ENCODE data around the gene RPS6KA2.

RPS6KA2 gene

DNA sequence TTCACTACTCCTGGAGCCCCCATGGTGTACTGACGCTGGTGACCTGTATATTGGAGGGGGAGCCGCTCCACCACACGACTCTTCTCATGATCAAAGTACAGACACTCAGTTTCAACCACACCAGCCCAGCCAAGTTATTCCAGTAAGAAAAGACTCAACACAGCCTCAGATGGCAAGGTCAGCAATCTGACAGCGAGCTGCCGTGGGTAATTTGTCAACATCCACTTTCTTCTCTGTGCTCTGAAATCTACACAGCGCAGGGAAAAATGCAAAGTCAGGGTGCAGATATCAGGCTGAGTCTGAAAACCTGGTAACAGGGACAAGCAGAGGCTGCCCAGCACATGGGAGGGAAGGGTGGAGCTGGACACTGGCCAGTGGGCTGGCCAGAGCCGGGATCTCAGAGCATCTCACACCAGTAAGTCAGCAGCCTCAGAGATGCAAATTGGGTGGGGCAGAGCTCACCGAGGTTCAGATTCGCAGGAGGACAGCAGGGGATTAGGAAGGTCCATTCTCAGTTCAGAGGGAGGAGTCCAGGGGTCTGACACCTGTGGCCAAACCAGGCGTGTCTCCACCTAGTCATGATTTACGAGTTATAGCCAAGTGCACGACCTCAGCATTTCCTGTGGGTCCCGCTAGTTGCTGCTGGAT is 44.5 kb upstream of the RPS6KA2 start:
- TF ChIP-seq, protein P1, sequence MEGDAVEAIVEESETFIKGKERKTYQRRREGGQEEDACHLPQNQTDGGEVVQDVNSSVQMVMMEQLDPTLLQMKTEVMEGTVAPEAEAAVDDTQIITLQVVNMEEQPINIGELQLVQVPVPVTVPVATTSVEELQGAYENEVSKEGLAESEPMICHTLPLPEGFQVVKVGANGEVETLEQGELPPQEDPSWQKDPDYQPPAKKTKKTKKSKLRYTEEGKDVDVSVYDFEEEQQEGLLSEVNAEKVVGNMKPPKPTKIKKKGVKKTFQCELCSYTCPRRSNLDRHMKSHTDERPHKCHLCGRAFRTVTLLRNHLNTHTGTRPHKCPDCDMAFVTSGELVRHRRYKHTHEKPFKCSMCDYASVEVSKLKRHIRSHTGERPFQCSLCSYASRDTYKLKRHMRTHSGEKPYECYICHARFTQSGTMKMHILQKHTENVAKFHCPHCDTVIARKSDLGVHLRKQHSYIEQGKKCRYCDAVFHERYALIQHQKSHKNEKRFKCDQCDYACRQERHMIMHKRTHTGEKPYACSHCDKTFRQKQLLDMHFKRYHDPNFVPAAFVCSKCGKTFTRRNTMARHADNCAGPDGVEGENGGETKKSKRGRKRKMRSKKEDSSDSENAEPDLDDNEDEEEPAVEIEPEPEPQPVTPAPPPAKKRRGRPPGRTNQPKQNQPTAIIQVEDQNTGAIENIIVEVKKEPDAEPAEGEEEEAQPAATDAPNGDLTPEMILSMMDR (IDR thresholded peaks at IDR 0.05; ENCODE audit: low read depth, low read length): no peak
- DNase-seq (ENCODE audit: low read depth in 2 of 2): peak in 1 of 2 donors; percentile 54
- H3K4me3 ChIP-seq (replicated peaks in 1 of 2; ENCODE audit: low read depth in 2 of 2, low read length in 2 of 2): no peak overlapping the region

DNA sequence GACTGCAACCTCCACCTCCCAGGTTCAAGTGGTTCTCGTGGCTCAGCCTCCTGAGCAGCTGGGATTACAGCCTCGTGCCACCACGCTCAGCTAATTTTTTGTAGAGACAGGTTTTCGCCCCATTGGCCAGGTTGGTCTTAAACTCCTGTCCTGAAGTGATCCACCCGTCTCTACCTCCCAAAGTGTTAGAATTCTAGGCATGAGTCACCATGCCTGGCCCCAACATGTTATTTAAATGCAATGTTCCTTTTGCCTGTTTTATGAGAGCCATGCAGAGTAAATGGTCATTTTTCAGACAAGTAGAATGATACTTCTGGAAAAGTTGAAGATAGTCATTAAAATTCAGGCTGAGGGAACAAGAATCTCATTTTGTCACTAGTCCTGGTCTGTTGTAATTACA is 43.8 kb upstream of the RPS6KA2 start:
- H3K4me3 ChIP-seq (replicated peaks in 1 of 2; ENCODE audit: low read depth in 2 of 2, low read length in 2 of 2): no peak overlapping the region

DNA sequence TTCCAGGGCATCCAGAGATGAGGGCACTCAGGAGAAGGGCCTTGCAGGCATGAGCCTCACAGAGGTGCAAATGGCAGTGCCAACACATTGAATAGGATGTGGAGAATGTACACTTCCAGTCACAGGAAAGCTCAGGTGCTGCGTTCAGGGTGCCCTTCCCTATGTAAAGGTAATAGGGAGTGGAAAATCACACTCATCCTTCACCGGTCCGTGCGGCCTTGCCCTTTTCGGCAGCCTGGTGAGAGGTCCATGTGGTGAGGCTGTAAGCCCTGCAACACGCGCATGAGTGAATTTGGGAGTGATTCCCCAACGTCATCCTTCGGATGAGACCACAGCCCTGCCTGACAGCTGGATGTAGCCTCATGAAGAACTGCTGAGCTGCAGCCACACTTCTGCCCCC is 43.0 kb upstream of the RPS6KA2 start:
- TF ChIP-seq, protein P1 (IDR thresholded peaks at IDR 0.05; ENCODE audit: low read depth, low read length): no peak
- no peak overlapping the region for H3K4me3 ChIP-seq (replicated peaks in 1 of 2; ENCODE audit: low read depth in 2 of 2, low read length in 2 of 2)
- no peak for DNase-seq (ENCODE audit: low read depth in 2 of 2)

More for the DNA sequence above, 43.8 kb upstream of the RPS6KA2 start:
- TF ChIP-seq, protein P1 (IDR thresholded peaks at IDR 0.05; ENCODE audit: low read depth, low read length): no peak
- no peak for DNase-seq (ENCODE audit: low read depth in 2 of 2)

DNA sequence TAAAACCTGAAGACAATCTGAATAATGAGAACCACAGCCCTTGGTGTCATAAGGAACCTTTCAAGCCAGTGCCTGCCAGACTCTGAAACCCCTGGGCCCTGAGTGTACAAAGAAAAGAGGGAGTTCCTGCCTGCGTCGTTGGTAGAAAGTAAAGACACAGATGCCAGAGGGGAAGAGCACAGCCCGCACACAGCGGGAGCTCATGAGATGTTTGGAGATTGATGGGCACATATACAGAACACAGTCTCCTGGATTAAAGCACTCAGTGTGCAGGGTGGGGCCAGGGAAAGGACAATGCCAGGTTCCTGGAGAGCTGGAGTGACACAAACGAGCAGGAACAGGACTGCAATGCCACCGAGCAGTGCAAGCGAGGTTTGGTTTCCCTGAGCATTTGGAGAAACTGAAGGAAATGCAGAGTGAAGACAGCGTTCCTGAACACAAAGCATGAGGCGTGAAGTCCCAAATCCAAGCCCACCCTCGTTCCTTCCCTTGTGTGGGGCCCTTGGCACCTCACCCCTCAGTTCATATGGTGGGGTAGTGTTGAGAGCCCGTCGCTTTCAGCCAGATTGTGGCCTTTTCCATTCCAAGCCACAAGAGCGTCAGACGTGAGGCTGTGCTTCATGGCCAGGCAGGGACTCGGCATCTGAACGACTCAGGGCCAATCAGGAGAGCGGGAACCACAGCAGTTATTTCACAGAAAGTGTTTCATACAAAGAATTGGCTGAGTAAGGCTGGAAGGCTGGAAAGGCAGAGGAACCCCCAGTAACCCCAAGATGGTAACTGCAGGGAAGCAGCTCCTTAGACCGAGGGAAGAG is 41.0 kb upstream of the RPS6KA2 start:
- no peak for DNase-seq (ENCODE audit: low read depth in 2 of 2)
- TF ChIP-seq, protein P1 (IDR thresholded peaks at IDR 0.05; ENCODE audit: low read depth, low read length): no peak
- no peak overlapping the region for H3K4me3 ChIP-seq (replicated peaks in 1 of 2; ENCODE audit: low read depth in 2 of 2, low read length in 2 of 2)

DNA sequence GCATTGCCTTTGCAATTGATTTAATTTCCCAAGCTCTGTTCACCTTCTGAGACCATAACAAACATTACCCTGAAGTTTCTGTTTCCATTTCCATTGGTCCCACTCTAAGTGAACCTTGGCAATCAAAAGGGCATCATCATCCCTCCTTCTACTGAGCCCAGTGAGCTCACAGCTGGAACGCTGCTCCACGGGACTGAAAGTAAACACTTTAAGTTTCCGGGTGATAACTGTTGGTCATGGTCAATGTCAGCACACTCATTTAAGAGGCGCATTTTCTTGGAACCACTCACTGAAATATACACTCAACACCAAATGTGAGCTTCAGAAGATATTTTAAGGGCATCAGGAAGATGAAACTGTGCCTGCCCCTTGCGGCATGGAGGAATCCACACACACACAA is 37.1 kb upstream of the RPS6KA2 start:
- no peak overlapping the region for H3K4me3 ChIP-seq (replicated peaks in 1 of 2; ENCODE audit: low read depth in 2 of 2, low read length in 2 of 2)
- peak in 1 of 2 donors; percentile 27 for DNase-seq (ENCODE audit: low read depth in 2 of 2)
- TF ChIP-seq, protein P1 (IDR thresholded peaks at IDR 0.05; ENCODE audit: low read depth, low read length): no peak

DNA sequence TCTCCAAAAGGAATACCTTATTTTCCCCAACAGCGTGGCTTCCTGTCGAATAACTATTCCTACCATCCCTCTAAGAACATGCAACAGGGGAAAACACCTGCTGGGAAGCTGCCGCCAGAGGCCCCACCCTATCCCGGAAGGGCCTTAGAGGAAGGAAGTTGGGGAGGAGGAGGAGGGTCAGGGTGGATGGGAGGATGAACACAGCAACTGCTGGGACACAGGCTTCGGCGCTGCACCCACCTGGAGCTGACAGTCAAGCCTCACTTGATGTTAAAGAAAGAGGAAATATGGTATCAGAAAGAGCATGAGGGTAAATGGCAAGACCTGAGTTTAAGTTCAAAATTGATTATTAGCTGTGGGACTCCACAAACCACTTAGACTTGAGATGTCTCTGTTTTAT is 36.5 kb upstream of the RPS6KA2 start:
- TF ChIP-seq, protein P1 (IDR thresholded peaks at IDR 0.05; ENCODE audit: low read depth, low read length): no peak
- no peak overlapping the region for H3K4me3 ChIP-seq (replicated peaks in 1 of 2; ENCODE audit: low read depth in 2 of 2, low read length in 2 of 2)
- DNase-seq (ENCODE audit: low read depth in 2 of 2): no peak
